ENCODE measurements around the gene TNIP1.

TNIP1 gene

GRCh38 chr5:151080613-151081430 lies at the start of gene TNIP1:
TNIP1 (minus strand) TSS chr5:151081034; CDS start chr5:151065095, 15,939 bp downstream.
- no peak for DNase-seq

GRCh38 chr5:151130235-151130921 lies 49.5 kb upstream of the TNIP1 start:
- no peak for DNase-seq

GRCh38 chr5:151128817-151129216 lies 48.0 kb upstream of the TNIP1 start:
- no peak for DNase-seq

- DNase-seq: no peak
These were observed 47.1 kb upstream of the TNIP1 start for GRCh38 chr5:151127926-151128325.

GRCh38 chr5:151126199-151126645 lies 45.4 kb upstream of the TNIP1 start:
- DNase-seq: no peak

GRCh38 chr5:151125421-151125820 lies 44.6 kb upstream of the TNIP1 start:
- DNase-seq: no peak

- no peak for DNase-seq
These were observed 43.3 kb upstream of the TNIP1 start for GRCh38 chr5:151123897-151124751.

GRCh38 chr5:151122828-151123227 lies 42.0 kb upstream of the TNIP1 start:
- no peak for DNase-seq

GRCh38 chr5:151121665-151122064 lies 40.8 kb upstream of the TNIP1 start:
- DNase-seq: no peak

GRCh38 chr5:151121095-151121494 lies 40.3 kb upstream of the TNIP1 start:
- DNase-seq: no peak

GRCh38 chr5:151118913-151119575 lies 38.2 kb upstream of the TNIP1 start:
- no peak for DNase-seq

GRCh38 chr5:151115272-151115905 lies 34.6 kb upstream of the TNIP1 start:
- no peak for DNase-seq

- no peak for DNase-seq
These were observed 32.8 kb upstream of the TNIP1 start for GRCh38 chr5:151113651-151114050.

- DNase-seq: no peak
These were observed 30.2 kb upstream of the TNIP1 start for GRCh38 chr5:151110992-151111391.

GRCh38 chr5:151110122-151110681 lies 29.4 kb upstream of the TNIP1 start:
- DNase-seq: no peak

GRCh38 chr5:151108566-151108965 lies 27.7 kb upstream of the TNIP1 start:
- DNase-seq: no peak

GRCh38 chr5:151107738-151108520 lies 27.1 kb upstream of the TNIP1 start:
- no peak for DNase-seq

GRCh38 chr5:151107084-151107483 lies 26.2 kb upstream of the TNIP1 start:
- DNase-seq: no peak

GRCh38 chr5:151106509-151106908 lies 25.7 kb upstream of the TNIP1 start:
- DNase-seq: no peak

- no peak for DNase-seq
These were observed 25.2 kb upstream of the TNIP1 start for GRCh38 chr5:151106043-151106442.

GRCh38 chr5:151105561-151105960 lies 24.7 kb upstream of the TNIP1 start:
- DNase-seq: no peak

All from NCI-H1417 treated with DMSO at 0.1 percent for 48 hours (cell line).